ENCODE measurements around the gene TBL1X.

TBL1X gene

GRCh38 chrX:9519546-9520216 is 54.8 kb downstream of the TBL1X start:
- no peaks in the 10 kb centered on the region for H3K27me3 ChIP-seq (ENCODE audit: control insufficient read depth, insufficient read depth, low read length)
- no peaks in the 10 kb centered on the region for H3K36me3 ChIP-seq (ENCODE audit: control insufficient read depth, insufficient read depth, low read length)
- no peak overlapping the region for H3K4me3 ChIP-seq (ENCODE audit: low read depth, low read length)
- peaks cover 33% of the 10 kb centered on the region for H3K4me1 ChIP-seq (ENCODE audit: control insufficient read depth, insufficient read depth, low read length)
- H3K27ac ChIP-seq (ENCODE audit: low read depth, low read length) = no peak overlapping the region
- H3K9ac ChIP-seq (ENCODE audit: low read length) = peak overlapping the region; percentile 13
- H3K9me3 ChIP-seq (ENCODE audit: control insufficient read depth, insufficient read depth, low read depth, low read length) = no peaks in the 10 kb centered on the region

- no peaks in the 10 kb centered on the region for H3K27me3 ChIP-seq (ENCODE audit: control insufficient read depth, insufficient read depth, low read length)
- H3K9ac ChIP-seq (ENCODE audit: low read length) = no peak overlapping the region
- H3K4me3 ChIP-seq (ENCODE audit: low read depth, low read length) = no peak overlapping the region
- no peaks in the 10 kb centered on the region for H3K36me3 ChIP-seq (ENCODE audit: control insufficient read depth, insufficient read depth, low read length)
- H3K27ac ChIP-seq (ENCODE audit: low read depth, low read length) = no peak overlapping the region
- H3K9me3 ChIP-seq (ENCODE audit: control insufficient read depth, insufficient read depth, low read depth, low read length) = no peaks in the 10 kb centered on the region
- H3K4me1 ChIP-seq (ENCODE audit: control insufficient read depth, insufficient read depth, low read length) = peaks cover 38% of the 10 kb centered on the region
These were observed 55.3 kb downstream of the TBL1X start for GRCh38 chrX:9520217-9520590.

- no peaks in the 10 kb centered on the region for H3K9me3 ChIP-seq (ENCODE audit: control insufficient read depth, insufficient read depth, low read depth, low read length)
- H3K9ac ChIP-seq (ENCODE audit: low read length) = no peak overlapping the region
- no peak overlapping the region for H3K4me3 ChIP-seq (ENCODE audit: low read depth, low read length)
- no peaks in the 10 kb centered on the region for H3K36me3 ChIP-seq (ENCODE audit: control insufficient read depth, insufficient read depth, low read length)
- no peak overlapping the region for H3K27ac ChIP-seq (ENCODE audit: low read depth, low read length)
- H3K27me3 ChIP-seq (ENCODE audit: control insufficient read depth, insufficient read depth, low read length) = no peaks in the 10 kb centered on the region
- peaks cover 54% of the 10 kb centered on the region for H3K4me1 ChIP-seq (ENCODE audit: control insufficient read depth, insufficient read depth, low read length)
These were observed 57.7 kb downstream of the TBL1X start for GRCh38 chrX:9522378-9523155.

GRCh38 chrX:9525511-9526248 is 60.8 kb downstream of the TBL1X start:
- Histone ChIP-seq H3K9me3 (ENCODE audit: control insufficient read depth, insufficient read depth, low read depth, low read length) (no peaks in the 10 kb centered on the region), H3K27me3 (ENCODE audit: control insufficient read depth, insufficient read depth, low read length) (no peaks in the 10 kb centered on the region), H3K4me3 (ENCODE audit: low read depth, low read length) (peak overlapping the region; percentile 29; the same call in 1 of the 2 replicates), H3K4me1 (ENCODE audit: control insufficient read depth, insufficient read depth, low read length) (peaks cover 61% of the 10 kb centered on the region), H3K36me3 (ENCODE audit: control insufficient read depth, insufficient read depth, low read length) (no peaks in the 10 kb centered on the region), H3K27ac (ENCODE audit: low read depth, low read length) (no peak overlapping the region), H3K9ac (ENCODE audit: low read length) (no peak overlapping the region)

- Histone ChIP-seq H3K27me3 (ENCODE audit: control insufficient read depth, insufficient read depth, low read length) (no peaks in the 10 kb centered on the region), H3K36me3 (ENCODE audit: control insufficient read depth, insufficient read depth, low read length) (no peaks in the 10 kb centered on the region), H3K27ac (ENCODE audit: low read depth, low read length) (no peak overlapping the region), H3K9me3 (ENCODE audit: control insufficient read depth, insufficient read depth, low read depth, low read length) (no peaks in the 10 kb centered on the region), H3K4me1 (ENCODE audit: control insufficient read depth, insufficient read depth, low read length) (peaks cover 59% of the 10 kb centered on the region), H3K4me3 (ENCODE audit: low read depth, low read length) (no peak overlapping the region), H3K9ac (ENCODE audit: low read length) (no peak overlapping the region)
These were observed 62.1 kb downstream of the TBL1X start for GRCh38 chrX:9526965-9527364.

- H3K4me1 ChIP-seq (ENCODE audit: control insufficient read depth, insufficient read depth, low read length) = peaks cover 74% of the 10 kb centered on the region
- H3K27me3 ChIP-seq (ENCODE audit: control insufficient read depth, insufficient read depth, low read length) = no peaks in the 10 kb centered on the region
- no peaks in the 10 kb centered on the region for H3K9me3 ChIP-seq (ENCODE audit: control insufficient read depth, insufficient read depth, low read depth, low read length)
- no peak overlapping the region for H3K27ac ChIP-seq (ENCODE audit: low read depth, low read length)
- H3K36me3 ChIP-seq (ENCODE audit: control insufficient read depth, insufficient read depth, low read length) = no peaks in the 10 kb centered on the region
- H3K4me3 ChIP-seq (ENCODE audit: low read depth, low read length) = no peak overlapping the region
- H3K9ac ChIP-seq (ENCODE audit: low read length) = no peak overlapping the region
These were observed 63.6 kb downstream of the TBL1X start for GRCh38 chrX:9528498-9528897.

- Histone ChIP-seq H3K36me3 (ENCODE audit: control insufficient read depth, insufficient read depth, low read length) (no peaks in the 10 kb centered on the region), H3K27ac (ENCODE audit: low read depth, low read length) (0 out of 2 replicates have a peak overlapping the region, but pooled peaks have one; percentile 25), H3K27me3 (ENCODE audit: control insufficient read depth, insufficient read depth, low read length) (no peaks in the 10 kb centered on the region), H3K9ac (ENCODE audit: low read length) (no peak overlapping the region), H3K9me3 (ENCODE audit: control insufficient read depth, insufficient read depth, low read depth, low read length) (no peaks in the 10 kb centered on the region), H3K4me1 (ENCODE audit: control insufficient read depth, insufficient read depth, low read length) (peaks cover 80% of the 10 kb centered on the region), H3K4me3 (ENCODE audit: low read depth, low read length) (no peak overlapping the region)
These were observed 64.4 kb downstream of the TBL1X start for GRCh38 chrX:9529223-9529622.

- Histone ChIP-seq H3K36me3 (ENCODE audit: control insufficient read depth, insufficient read depth, low read length) (no peaks in the 10 kb centered on the region), H3K27me3 (ENCODE audit: control insufficient read depth, insufficient read depth, low read length) (no peaks in the 10 kb centered on the region), H3K4me1 (ENCODE audit: control insufficient read depth, insufficient read depth, low read length) (peaks cover 82% of the 10 kb centered on the region), H3K4me3 (ENCODE audit: low read depth, low read length) (no peak overlapping the region), H3K9me3 (ENCODE audit: control insufficient read depth, insufficient read depth, low read depth, low read length) (no peaks in the 10 kb centered on the region), H3K27ac (ENCODE audit: low read depth, low read length) (no peak overlapping the region), H3K9ac (ENCODE audit: low read length) (no peak overlapping the region)
These were observed 66.0 kb downstream of the TBL1X start for GRCh38 chrX:9530848-9531274.

GRCh38 chrX:9532349-9532748 is 67.5 kb downstream of the TBL1X start:
- no peaks in the 10 kb centered on the region for H3K9me3 ChIP-seq (ENCODE audit: control insufficient read depth, insufficient read depth, low read depth, low read length)
- no peak overlapping the region for H3K9ac ChIP-seq (ENCODE audit: low read length)
- peaks cover 70% of the 10 kb centered on the region for H3K4me1 ChIP-seq (ENCODE audit: control insufficient read depth, insufficient read depth, low read length)
- no peaks in the 10 kb centered on the region for H3K36me3 ChIP-seq (ENCODE audit: control insufficient read depth, insufficient read depth, low read length)
- no peak overlapping the region for H3K4me3 ChIP-seq (ENCODE audit: low read depth, low read length)
- H3K27me3 ChIP-seq (ENCODE audit: control insufficient read depth, insufficient read depth, low read length) = no peaks in the 10 kb centered on the region
- no peak overlapping the region for H3K27ac ChIP-seq (ENCODE audit: low read depth, low read length)

- Histone ChIP-seq H3K4me3 (ENCODE audit: low read depth, low read length) (no peak overlapping the region), H3K9me3 (ENCODE audit: control insufficient read depth, insufficient read depth, low read depth, low read length) (no peaks in the 10 kb centered on the region), H3K36me3 (ENCODE audit: control insufficient read depth, insufficient read depth, low read length) (no peaks in the 10 kb centered on the region), H3K9ac (ENCODE audit: low read length) (no peak overlapping the region), H3K27me3 (ENCODE audit: control insufficient read depth, insufficient read depth, low read length) (no peaks in the 10 kb centered on the region), H3K4me1 (ENCODE audit: control insufficient read depth, insufficient read depth, low read length) (peaks cover 64% of the 10 kb centered on the region), H3K27ac (ENCODE audit: low read depth, low read length) (no peak overlapping the region)
These were observed 68.8 kb downstream of the TBL1X start for GRCh38 chrX:9533611-9534010.

GRCh38 chrX:9534686-9535085 is 69.8 kb downstream of the TBL1X start:
- Histone ChIP-seq H3K9me3 (ENCODE audit: control insufficient read depth, insufficient read depth, low read depth, low read length) (no peaks in the 10 kb centered on the region), H3K9ac (ENCODE audit: low read length) (no peak overlapping the region), H3K4me3 (ENCODE audit: low read depth, low read length) (no peak overlapping the region), H3K36me3 (ENCODE audit: control insufficient read depth, insufficient read depth, low read length) (no peaks in the 10 kb centered on the region), H3K4me1 (ENCODE audit: control insufficient read depth, insufficient read depth, low read length) (peaks cover 53% of the 10 kb centered on the region), H3K27ac (ENCODE audit: low read depth, low read length) (no peak overlapping the region), H3K27me3 (ENCODE audit: control insufficient read depth, insufficient read depth, low read length) (no peaks in the 10 kb centered on the region)

Data from HUES6 (cell line).